ENCODE results near the gene C6orf52. TPM values are rescaled to one million over a fixed set of nuclear protein-coding genes. Genes with fewer than 3 reads are reported as not detected.
"Not testable (repeated sequence)": the region's sequence is repeated elsewhere in the genome, so short reads cannot be mapped to it uniquely, and the experiment has no call there.

The C6orf52 gene
- total RNA-seq, 1 donor from 2014 or later = 8.2 TPM

- H3K4me3 Mint-ChIP-seq = peak overlapping the region; percentile 98
- peak overlapping the region; percentile 97 for H3K27ac Mint-ChIP-seq (ENCODE audit: unreplicated experiment)
- peaks cover 13% of the 10 kb centered on the region for H3K36me3 Mint-ChIP-seq (ENCODE audit: low read depth)
- no peaks in the 10 kb centered on the region for H3K27me3 Mint-ChIP-seq (ENCODE audit: low read depth)
- no peak for DNase-seq (ENCODE audit: low read depth, low spot score)
- no peak for TF ChIP-seq CTCF (conservative IDR thresholded peaks at IDR 0.05)
- peaks cover 2% of the 10 kb centered on the region for H3K9me3 Mint-ChIP-seq
- H3K4me1 Mint-ChIP-seq = peaks cover 38% of the 10 kb centered on the region
These were observed 29.1 kb upstream of the C6orf52 start for GRCh38 chr6:10723567-10723881.

- DNase-seq (ENCODE audit: low read depth, low spot score) = peak; percentile 93
- Mint-ChIP-seq H3K9me3 (peaks cover 2% of the 10 kb centered on the region), H3K4me3 (peak within 1 kb of the TSS; percentile 98), H3K27me3 (ENCODE audit: low read depth) (no peaks in the 10 kb centered on the region), H3K27ac (ENCODE audit: unreplicated experiment) (peak within 1 kb of the TSS; percentile 97), H3K4me1 (peaks cover 38% of the 10 kb centered on the region), H3K36me3 (ENCODE audit: low read depth) (peaks cover 10% of the 10 kb centered on the region)
- TF ChIP-seq CTCF (conservative IDR thresholded peaks at IDR 0.05) = no peak
These were observed 28.6 kb upstream of the C6orf52 start, which contains the start of gene TMEM14C for GRCh38 chr6:10722820-10723566. Gene TMEM14C, plus strand, starts transcription at chr6:10723070. Its CDS starts 1,544 bp downstream, at chr6:10724614.

- TF ChIP-seq CTCF (conservative IDR thresholded peaks at IDR 0.05) = no peak
- Mint-ChIP-seq H3K27ac (ENCODE audit: unreplicated experiment) (peak overlapping the region; percentile 97), H3K9me3 (peaks cover 2% of the 10 kb centered on the region), H3K27me3 (ENCODE audit: low read depth) (no peaks in the 10 kb centered on the region), H3K36me3 (ENCODE audit: low read depth) (peaks cover 7% of the 10 kb centered on the region), H3K4me1 (peaks cover 38% of the 10 kb centered on the region), H3K4me3 (peak overlapping the region; percentile 98)
- no peak for DNase-seq (ENCODE audit: low read depth, low spot score)
These were observed 28.1 kb upstream of the C6orf52 start for GRCh38 chr6:10722570-10722819.

GRCh38 chr6:10721850-10722569 is 27.6 kb upstream of the C6orf52 start:
- peaks cover 4% of the 10 kb centered on the region for H3K36me3 Mint-ChIP-seq (ENCODE audit: low read depth)
- DNase-seq (ENCODE audit: low read depth, low spot score) = no peak
- H3K27me3 Mint-ChIP-seq (ENCODE audit: low read depth) = no peaks in the 10 kb centered on the region
- no peak for TF ChIP-seq CTCF (conservative IDR thresholded peaks at IDR 0.05)
- peaks cover 2% of the 10 kb centered on the region for H3K9me3 Mint-ChIP-seq
- peaks cover 38% of the 10 kb centered on the region for H3K4me1 Mint-ChIP-seq
- peak overlapping the region; percentile 68 for H3K27ac Mint-ChIP-seq (ENCODE audit: unreplicated experiment)
- peak overlapping the region; percentile 98 for H3K4me3 Mint-ChIP-seq

- peak overlapping the region; percentile 68 for H3K27ac Mint-ChIP-seq (ENCODE audit: unreplicated experiment)
These were observed 26.8 kb upstream of the C6orf52 start for GRCh38 chr6:10720960-10721849.

More at GRCh38 chr6:10720960-10721849, 26.8 kb upstream of the C6orf52 start:
- Mint-ChIP-seq H3K4me3 (peak overlapping the region; percentile 98), H3K4me1 (peaks cover 38% of the 10 kb centered on the region)
- H3K36me3 Mint-ChIP-seq (ENCODE audit: low read depth); H3K9me3 Mint-ChIP-seq; H3K27me3 Mint-ChIP-seq (ENCODE audit: low read depth); DNase-seq (ENCODE audit: low read depth, low spot score): not testable (repeated sequence)
